ENCODE measurements around the gene SYNJ2. TPM values are rescaled to one million over a fixed set of nuclear protein-coding genes. Genes with fewer than 3 reads are reported as not detected.
"Not testable (repeated sequence)": the region's sequence is repeated elsewhere in the genome, so short reads cannot be mapped to it uniquely, and the experiment has no call there.

SYNJ2 gene, protein sequence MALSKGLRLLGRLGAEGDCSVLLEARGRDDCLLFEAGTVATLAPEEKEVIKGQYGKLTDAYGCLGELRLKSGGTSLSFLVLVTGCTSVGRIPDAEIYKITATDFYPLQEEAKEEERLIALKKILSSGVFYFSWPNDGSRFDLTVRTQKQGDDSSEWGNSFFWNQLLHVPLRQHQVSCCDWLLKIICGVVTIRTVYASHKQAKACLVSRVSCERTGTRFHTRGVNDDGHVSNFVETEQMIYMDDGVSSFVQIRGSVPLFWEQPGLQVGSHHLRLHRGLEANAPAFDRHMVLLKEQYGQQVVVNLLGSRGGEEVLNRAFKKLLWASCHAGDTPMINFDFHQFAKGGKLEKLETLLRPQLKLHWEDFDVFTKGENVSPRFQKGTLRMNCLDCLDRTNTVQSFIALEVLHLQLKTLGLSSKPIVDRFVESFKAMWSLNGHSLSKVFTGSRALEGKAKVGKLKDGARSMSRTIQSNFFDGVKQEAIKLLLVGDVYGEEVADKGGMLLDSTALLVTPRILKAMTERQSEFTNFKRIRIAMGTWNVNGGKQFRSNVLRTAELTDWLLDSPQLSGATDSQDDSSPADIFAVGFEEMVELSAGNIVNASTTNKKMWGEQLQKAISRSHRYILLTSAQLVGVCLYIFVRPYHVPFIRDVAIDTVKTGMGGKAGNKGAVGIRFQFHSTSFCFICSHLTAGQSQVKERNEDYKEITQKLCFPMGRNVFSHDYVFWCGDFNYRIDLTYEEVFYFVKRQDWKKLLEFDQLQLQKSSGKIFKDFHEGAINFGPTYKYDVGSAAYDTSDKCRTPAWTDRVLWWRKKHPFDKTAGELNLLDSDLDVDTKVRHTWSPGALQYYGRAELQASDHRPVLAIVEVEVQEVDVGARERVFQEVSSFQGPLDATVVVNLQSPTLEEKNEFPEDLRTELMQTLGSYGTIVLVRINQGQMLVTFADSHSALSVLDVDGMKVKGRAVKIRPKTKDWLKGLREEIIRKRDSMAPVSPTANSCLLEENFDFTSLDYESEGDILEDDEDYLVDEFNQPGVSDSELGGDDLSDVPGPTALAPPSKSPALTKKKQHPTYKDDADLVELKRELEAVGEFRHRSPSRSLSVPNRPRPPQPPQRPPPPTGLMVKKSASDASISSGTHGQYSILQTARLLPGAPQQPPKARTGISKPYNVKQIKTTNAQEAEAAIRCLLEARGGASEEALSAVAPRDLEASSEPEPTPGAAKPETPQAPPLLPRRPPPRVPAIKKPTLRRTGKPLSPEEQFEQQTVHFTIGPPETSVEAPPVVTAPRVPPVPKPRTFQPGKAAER (N-terminal part only)
- 10 to 100 TPM; 28.1 to 29.4 TPM for total RNA-seq

DNA sequence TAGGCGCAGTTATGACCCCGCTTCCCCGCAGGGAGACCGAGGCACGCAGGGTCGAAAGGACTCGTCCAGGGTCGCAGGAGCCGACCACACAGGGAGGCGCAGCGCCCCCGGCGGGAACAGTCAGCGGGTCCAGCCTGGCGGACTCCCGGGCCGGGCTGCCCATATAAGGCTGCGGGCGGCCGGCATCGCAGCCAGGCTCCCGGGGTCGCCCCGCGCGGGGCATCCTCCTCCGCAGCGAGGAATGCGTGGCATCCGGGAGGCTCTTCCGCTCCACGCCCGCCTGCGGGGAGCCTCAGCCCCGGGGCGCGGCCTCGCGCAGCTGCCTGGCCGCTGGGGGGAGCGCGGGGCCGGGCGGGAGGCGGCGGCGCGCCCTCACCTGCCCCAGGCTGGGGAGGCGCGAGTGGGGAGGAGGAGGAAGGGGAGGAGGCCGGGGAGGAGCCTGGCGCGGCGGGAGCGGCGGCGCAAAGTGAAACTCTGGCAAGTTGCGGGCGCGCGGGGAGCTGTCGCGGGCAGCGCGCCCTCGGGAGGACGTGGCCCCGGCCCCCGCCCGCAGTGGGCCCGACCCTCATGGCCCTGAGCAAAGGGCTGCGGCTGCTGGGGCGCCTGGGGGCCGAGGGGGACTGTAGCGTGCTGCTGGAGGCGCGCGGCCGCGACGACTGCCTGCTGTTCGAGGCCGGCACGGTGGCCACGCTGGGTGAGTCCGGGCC is at the start of gene SYNJ2:
Gene SYNJ2, plus strand, starts transcription at position 469 of the 707 bp plus-strand sequence. Its CDS starts 99 bp downstream, at position 568.
- peak within 1 kb of the TSS; percentile 83 for H3K4me3 Mint-ChIP-seq

DNA sequence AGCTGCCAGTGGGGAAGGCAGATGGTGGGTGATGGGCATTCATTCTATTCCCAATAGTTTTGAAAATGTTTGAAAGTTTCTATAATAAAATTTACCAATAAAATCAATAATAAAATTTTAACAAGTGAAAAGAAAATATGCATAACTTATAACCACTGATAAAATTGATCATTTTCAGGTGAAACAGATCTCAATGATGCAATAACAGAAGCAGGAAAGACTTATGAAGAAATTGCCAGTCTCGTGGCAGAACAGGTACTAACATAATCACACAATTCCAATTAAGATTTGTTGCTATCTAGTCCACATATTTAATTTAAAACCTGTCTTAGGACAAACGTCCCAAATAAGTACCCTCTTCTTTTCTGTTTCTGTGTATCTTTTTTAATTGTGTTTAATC is 45.9 kb upstream of the SYNJ2 start:
- Mint-ChIP-seq H3K27ac (no peak overlapping the region), H3K9me3 (no peaks in the 10 kb centered on the region), H3K36me3 (peaks cover 26% of the 10 kb centered on the region), H3K27me3 (no peaks in the 10 kb centered on the region), H3K4me1 (peaks cover 7% of the 10 kb centered on the region), H3K4me3 (no peak overlapping the region)
- no peak for DNase-seq

More for the DNA sequence above, at the start of gene SYNJ2:
- H3K27ac Mint-ChIP-seq, result peak within 1 kb of the TSS; percentile 88
- peaks cover 13% of the 10 kb centered on the region for H3K36me3 Mint-ChIP-seq
- no peaks in the 10 kb centered on the region for H3K27me3 Mint-ChIP-seq
- no peaks in the 10 kb centered on the region for H3K9me3 Mint-ChIP-seq
- peak; percentile 84 for DNase-seq
- peaks cover 36% of the 10 kb centered on the region for H3K4me1 Mint-ChIP-seq

DNA sequence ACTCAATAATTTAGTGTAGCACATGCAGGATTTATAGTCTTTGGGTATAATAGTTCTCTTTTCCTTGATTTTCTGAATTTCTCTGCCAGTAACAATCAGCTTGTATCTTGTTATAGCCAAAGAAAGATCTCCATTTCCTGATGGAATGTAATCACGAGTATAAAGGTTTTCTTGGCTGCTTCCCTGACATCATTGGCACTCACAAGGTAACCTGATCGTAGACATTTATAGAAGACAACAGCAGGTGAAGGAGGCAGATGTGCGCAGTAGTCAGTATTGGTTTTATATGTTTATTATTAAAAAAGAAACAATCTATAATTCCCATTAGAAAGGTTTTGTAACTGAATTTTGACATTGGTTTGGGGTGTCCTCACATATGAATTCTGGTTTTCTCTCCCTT is 44.3 kb upstream of the SYNJ2 start:
- no peaks in the 10 kb centered on the region for H3K27me3 Mint-ChIP-seq
- no peaks in the 10 kb centered on the region for H3K9me3 Mint-ChIP-seq
- DNase-seq, result no peak
- H3K36me3 Mint-ChIP-seq, result peaks cover 33% of the 10 kb centered on the region
- H3K4me1 Mint-ChIP-seq, result peaks cover 11% of the 10 kb centered on the region
- no peak overlapping the region for H3K27ac Mint-ChIP-seq
- H3K4me3 Mint-ChIP-seq, result no peak overlapping the region

DNA sequence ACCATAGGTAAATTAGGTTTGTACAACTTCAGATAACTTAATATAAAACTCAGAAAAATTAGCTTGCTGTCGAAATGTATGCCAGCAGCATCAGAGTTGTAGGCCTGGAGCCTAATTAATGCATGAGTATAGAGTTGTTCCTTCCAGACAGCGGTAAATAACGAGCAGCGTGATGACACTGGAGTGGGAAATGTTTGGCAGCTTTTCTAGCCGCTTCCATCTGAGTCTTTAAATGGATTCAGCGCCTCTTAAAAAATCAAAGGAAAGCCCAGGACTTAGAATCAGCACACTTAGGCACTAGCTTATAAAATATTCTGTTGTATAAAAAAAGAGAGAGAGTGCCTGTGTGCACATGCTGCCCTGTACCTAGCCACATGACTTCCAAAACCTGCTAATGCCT is 43.7 kb upstream of the SYNJ2 start:
- Mint-ChIP-seq H3K36me3 (peaks cover 36% of the 10 kb centered on the region), H3K9me3 (no peaks in the 10 kb centered on the region), H3K27ac (no peak overlapping the region), H3K4me1 (peaks cover 13% of the 10 kb centered on the region), H3K4me3 (no peak overlapping the region), H3K27me3 (no peaks in the 10 kb centered on the region)
- DNase-seq, result no peak

DNA sequence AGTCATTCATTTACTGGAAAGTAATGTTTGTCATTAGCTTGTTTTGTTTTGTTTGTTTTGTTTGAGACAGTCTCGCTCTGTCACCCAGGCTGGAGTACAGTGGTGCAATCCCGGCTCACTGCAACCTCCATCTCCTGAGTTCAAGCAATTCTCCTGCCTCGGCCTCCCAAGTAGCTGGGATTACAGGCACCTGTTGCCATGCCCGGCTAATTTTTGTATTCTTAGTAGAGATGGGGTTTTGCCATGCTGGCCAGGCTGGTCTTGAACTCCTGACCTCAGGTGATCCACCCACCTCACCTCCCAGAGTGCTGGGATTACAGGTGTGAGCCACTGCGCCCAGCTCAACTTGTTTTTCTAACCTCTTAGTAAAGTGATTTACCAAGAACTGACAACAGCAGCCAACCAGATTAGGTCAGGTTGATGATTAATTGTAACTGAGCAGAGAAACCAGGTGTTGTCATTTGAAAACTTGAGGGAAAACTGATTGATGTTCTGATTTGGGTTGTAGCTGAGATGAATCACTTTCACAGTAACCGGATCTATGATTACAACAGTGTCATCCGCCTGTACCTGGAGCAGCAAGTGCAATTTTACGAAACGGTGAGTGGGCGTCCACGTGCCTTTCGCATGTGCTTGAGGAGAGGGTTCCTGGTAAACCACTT is 41.2 kb upstream of the SYNJ2 start:
- Mint-ChIP-seq H3K36me3 (peaks cover 51% of the 10 kb centered on the region), H3K27ac (peak overlapping the region; percentile 44), H3K4me1 (peaks cover 29% of the 10 kb centered on the region)
- DNase-seq, result peak; percentile 34
- not testable (repeated sequence) for H3K27me3 Mint-ChIP-seq, H3K9me3 Mint-ChIP-seq, H3K4me3 Mint-ChIP-seq

DNA sequence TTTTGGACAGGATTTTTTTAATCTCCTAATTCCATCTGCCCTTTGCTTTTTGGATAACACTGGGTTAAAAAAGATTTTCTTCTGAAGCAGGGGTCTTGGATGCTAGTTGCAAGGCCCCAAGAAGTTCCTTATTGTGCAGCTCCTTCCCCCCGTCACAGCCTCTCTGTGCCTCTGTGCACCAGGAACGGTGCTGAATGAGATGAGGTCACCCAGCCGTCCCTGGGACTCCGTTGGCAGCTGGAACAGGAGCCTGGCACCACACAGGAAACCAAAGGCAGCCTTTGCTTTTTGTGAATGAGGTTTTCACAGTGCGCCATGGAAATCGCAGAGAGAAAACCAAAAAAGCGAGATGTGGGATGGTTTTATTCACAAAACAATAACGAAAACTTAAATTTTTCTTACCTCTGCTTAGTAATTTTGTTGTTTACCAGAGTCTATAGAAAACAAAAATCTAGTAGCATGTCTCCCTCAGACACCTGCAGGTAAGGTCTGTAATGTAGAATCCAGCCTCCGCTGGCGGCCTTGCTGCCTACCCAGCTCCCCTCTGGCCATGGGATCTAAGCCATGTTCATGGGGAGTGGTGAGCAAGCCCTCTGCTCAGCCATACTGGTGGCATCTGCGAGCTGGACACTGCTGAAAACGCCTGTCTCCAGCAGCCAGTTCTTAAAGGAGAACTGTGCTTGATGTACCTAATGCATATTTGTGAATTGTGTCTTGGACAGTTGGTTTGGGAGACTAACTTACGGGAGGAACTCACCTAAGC is 40.4 kb upstream of the SYNJ2 start:
- H3K9me3 Mint-ChIP-seq, result no peaks in the 10 kb centered on the region

DNA sequence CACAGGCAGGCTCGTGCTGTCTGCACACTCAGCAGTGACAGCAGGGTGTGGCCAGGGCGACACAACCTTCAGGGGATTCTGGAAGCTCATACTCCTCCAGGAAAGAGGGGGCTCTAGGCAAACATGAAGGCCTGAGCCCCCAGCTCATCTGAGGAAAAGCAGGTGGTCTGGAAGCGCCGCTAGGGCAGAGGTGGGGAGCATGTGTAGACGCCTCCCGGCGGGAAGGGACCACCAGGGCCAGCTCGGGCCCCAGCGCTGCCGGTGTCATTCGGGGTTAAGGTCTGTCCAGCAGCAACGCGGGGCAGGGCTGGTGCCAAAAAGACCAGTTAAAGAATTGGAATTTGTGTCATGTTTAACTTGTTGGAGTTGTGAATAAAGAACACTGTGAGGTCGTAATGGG is 39.3 kb upstream of the SYNJ2 start:
- Mint-ChIP-seq H3K4me1 (peaks cover 46% of the 10 kb centered on the region), H3K9me3 (no peaks in the 10 kb centered on the region), H3K27me3 (no peaks in the 10 kb centered on the region), H3K27ac (peak overlapping the region; percentile 66), H3K4me3 (no peak overlapping the region), H3K36me3 (peaks cover 65% of the 10 kb centered on the region)
- no peak for DNase-seq

More for the DNA sequence above, 40.4 kb upstream of the SYNJ2 start:
- no peak overlapping the region for H3K4me3 Mint-ChIP-seq
- no peaks in the 10 kb centered on the region for H3K27me3 Mint-ChIP-seq
- DNase-seq, result no peak
- H3K27ac Mint-ChIP-seq, result no peak overlapping the region
- H3K4me1 Mint-ChIP-seq, result peaks cover 36% of the 10 kb centered on the region
- peaks cover 55% of the 10 kb centered on the region for H3K36me3 Mint-ChIP-seq

DNA sequence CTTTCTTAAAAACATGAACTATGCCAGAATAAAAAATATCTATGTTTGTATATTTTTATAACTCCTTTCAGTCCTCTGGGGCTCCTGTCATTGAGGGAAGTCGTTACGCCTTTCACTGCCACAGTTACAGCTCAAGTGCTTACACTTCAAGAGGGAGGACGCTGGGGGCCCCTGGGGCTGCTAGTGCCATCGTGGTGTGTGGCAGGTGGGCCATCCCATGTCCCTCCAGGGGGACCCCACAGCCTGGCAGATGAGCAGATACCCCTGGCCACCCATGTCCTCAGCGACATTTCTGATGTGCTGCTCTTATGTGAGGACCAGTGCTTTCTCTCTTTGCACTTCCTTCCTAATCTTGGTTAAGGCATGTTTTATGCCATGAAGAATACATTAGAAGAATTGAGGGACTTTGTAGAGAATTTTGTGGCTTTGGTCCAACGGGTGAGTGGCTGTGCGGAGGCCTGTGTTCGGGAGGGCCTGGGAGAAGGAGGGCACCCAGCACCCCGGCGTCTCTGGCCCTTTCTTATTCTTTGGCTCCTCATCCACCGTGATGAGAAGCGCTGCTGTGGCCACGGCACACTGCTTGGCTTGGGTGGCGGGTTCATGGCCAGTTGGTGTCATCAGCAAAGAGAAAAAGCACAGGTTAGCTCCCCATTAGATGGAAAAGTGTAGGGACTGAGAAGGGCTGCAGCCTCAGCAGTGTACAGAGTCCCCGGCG is 38.3 kb upstream of the SYNJ2 start:
- H3K9me3 Mint-ChIP-seq, result peaks cover 2% of the 10 kb centered on the region
- no peak for DNase-seq
- no peaks in the 10 kb centered on the region for H3K27me3 Mint-ChIP-seq
- H3K36me3 Mint-ChIP-seq, result peaks cover 71% of the 10 kb centered on the region
- peaks cover 47% of the 10 kb centered on the region for H3K4me1 Mint-ChIP-seq
- peak overlapping the region; percentile 47 for H3K27ac Mint-ChIP-seq
- H3K4me3 Mint-ChIP-seq, result no peak overlapping the region

DNA sequence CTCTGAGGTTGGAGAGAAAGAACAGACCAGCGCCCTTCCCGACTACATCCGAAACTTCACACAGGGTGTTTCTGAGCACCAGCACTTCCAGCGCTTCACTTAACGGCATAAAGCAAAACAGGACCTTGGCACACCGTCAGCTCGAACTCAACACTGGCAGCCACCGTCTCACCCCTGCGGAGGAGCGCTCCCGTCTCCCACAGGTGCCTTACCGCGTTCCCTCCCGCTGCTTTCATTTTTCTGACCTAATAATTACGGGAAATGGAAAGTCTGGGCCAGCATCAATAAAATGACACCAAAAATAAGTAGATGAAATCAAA is 37.7 kb upstream of the SYNJ2 start:
- Mint-ChIP-seq H3K4me3 (no peak overlapping the region), H3K4me1 (peaks cover 47% of the 10 kb centered on the region), H3K27me3 (no peaks in the 10 kb centered on the region), H3K27ac (peak overlapping the region; percentile 47), H3K9me3 (peaks cover 6% of the 10 kb centered on the region), H3K36me3 (peaks cover 73% of the 10 kb centered on the region)
- no peak for DNase-seq

DNA sequence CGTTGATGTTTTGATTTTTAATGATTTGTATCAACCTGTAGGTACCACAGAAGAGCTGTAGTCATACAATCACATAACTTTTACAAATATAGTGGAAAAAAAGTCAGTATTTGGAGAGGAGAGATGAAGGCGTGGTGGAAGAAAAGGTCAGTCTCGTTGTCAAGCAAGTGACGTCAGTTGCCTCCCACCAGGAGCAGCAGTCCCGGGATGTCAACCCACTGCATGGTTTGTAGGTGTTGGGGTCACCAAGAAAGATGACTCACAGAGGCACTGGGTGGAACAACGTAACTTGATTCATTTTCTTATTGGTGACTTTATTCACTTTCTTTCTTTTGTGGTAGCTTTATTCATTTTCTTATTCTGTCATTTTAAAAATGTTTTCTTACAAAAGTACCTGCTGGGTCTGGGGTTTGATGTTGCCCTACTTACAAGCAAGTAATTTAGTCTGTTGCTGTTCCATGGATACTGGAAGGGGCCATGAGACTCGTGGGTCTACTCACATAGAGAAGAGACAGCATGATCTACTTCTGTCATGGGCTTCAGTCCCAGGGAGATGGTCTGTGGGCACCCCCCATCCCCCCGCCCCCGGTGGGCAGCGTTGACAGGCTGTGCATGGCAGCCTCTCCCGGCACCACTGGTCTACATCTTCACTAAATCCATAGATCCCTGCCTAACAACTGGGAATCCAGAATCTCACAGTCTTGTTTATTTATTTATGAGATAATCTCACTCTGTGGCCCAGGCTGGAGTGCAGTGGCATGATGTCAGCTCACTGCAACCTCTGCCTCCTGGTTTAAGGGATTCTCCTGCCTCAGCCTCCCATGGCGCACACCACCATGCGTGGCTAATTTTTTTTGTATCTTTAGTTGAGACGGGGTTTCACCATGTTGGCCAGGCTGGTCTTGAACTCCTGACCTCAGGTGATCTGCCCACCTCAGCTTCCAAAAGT is 36.4 kb upstream of the SYNJ2 start:
- H3K9me3 Mint-ChIP-seq, result peaks cover 18% of the 10 kb centered on the region
- H3K36me3 Mint-ChIP-seq, result peaks cover 72% of the 10 kb centered on the region
- H3K27ac Mint-ChIP-seq, result peak overlapping the region; percentile 76
- H3K27me3 Mint-ChIP-seq, result peaks cover 5% of the 10 kb centered on the region
- H3K4me1 Mint-ChIP-seq, result peaks cover 47% of the 10 kb centered on the region
- peak; percentile 69 for DNase-seq
- peak overlapping the region; percentile 12 for H3K4me3 Mint-ChIP-seq

DNA sequence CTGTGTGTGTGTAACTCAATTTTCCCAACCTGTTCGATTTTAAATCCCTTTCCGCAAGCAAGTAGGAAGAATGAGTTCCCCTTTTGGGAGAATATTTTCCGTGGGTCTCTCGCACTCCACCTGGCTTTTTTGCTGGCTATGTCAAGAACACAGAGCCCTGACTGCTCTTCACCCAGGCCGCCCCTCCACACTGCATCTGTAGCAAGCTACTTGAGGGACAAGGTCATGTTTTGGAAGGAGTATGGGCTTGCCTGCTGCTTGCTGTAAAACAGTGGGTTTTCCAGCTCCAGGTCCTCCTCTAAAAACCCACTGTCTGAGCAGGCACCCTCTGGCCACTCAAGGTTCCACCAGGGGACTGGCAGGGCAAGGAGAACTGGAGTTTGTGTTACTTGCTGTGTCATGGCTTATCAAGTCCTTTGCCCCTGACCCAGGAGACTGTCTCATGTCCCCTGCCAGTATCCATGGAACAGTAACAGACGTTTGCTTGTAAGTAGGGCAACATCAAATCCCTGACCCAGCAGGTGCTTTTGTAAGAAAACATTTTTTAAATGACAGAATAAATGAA is 35.5 kb upstream of the SYNJ2 start:
- Mint-ChIP-seq H3K36me3 (peaks cover 68% of the 10 kb centered on the region), H3K27ac (peak overlapping the region; percentile 76), H3K4me1 (peaks cover 40% of the 10 kb centered on the region), H3K9me3 (peaks cover 25% of the 10 kb centered on the region), H3K4me3 (peak overlapping the region; percentile 12), H3K27me3 (peaks cover 6% of the 10 kb centered on the region)
- no peak for DNase-seq

All from activated naive CD8-positive, alpha-beta T cell treated with anti-CD3 and anti-CD28 coated beads for 36 hours (primary cell).